Endothelial cell of umbilical vein (primary cell): ENCODE measurements around the gene CDH15. TPM values are rescaled to one million over a fixed set of nuclear protein-coding genes. Genes with fewer than 3 reads are reported as not detected.

Experiments used
- BruUV-seq: library from RNA; stranded (reverse); fragments of 400-500 nt; replicated peaks from 2 replicates; lab custom pipeline; 2021; lab: Mats Ljungman, UMichigan
- CTCF ChIA-PET: fragments of 300-600, 350-600 bp; sonication (Branson Sonifier 250); formaldehyde crosslinking; loops from one replicate; lab custom pipeline; 2021; ENCODE audit warnings: antibody characterized with exemption, inconsistent platforms; lab: Charles Lee
- POLR2A ChIA-PET: fragments of 300-600, 350-600 bp; sonication (Branson Sonifier 250); formaldehyde crosslinking; loops from one replicate; lab custom pipeline; 2021; ENCODE audit warnings: antibody characterized with exemption, inconsistent platforms; lab: Charles Lee
- DNase-seq: peaks from one replicate; pipeline ENCODE4 v3.0.0-alpha.2; 2011; ENCODE audit warnings: low read depth, low spot score
- FAIRE-seq: peaks from 2 replicates; lab custom pipeline; 2011; peaks lifted over from hg19 to GRCh38; lab: Jason Lieb, UNC
- H2AFZ ChIP-seq: 2 replicates; pipeline ENCODE4 v1.6.0; 2012; ENCODE audit warnings: low read depth, low read length, control low read depth, inconsistent platforms
- H3K27ac ChIP-seq: 2 replicates; pipeline ENCODE4 v1.5.1; 2011; ENCODE audit warnings: low read depth, mild to moderate bottlenecking, control low read depth, low read length, moderate library complexity; ENCODE audit not compliant: insufficient read depth
- H3K27me3 ChIP-seq, 2 experiments: 2 replicates each; pipeline versions ENCODE4 v1.6.0 to v1.6.1; 2011; ENCODE audit warnings: low read length in 2 of 2, mixed read lengths in 1 of 2; ENCODE audit not compliant: control insufficient read depth in 2 of 2, insufficient read depth in 2 of 2
- H3K36me3 ChIP-seq, 2 experiments: 2 replicates in 1 of 2; 3 replicates in 1 of 2; pipeline ENCODE4 v1.5.1; 2011; ENCODE audit warnings: low read length in 2 of 2, mild to moderate bottlenecking in 1 of 2, moderate library complexity in 1 of 2; ENCODE audit not compliant: control insufficient read depth in 2 of 2, insufficient read depth in 2 of 2; ENCODE audit errors: extremely low read depth in 1 of 2
- H3K4me1 ChIP-seq: 3 replicates; pipeline ENCODE4 v1.5.1; 2011; ENCODE audit warnings: mild to moderate bottlenecking, low read length; ENCODE audit not compliant: control insufficient read depth, insufficient read depth; ENCODE audit errors: extremely low read depth
- H3K4me2 ChIP-seq: 2 replicates; pipeline ENCODE4 v1.6.1; 2011; ENCODE audit warnings: low read length, control low read depth, mixed read lengths; ENCODE audit not compliant: insufficient read depth
- H3K4me3 ChIP-seq, 3 experiments: fragments of 200-600 bp in 1 of 3; sonication (generic), shearing (Covaris generic) in 1 of 3; replicated peaks in 1 of 3; 2 replicates each; pipeline ENCODE4 v1.5.1; 2011 to 2016; ENCODE audit warnings: control low read depth in 3 of 3, low read length in 3 of 3, mild to moderate bottlenecking in 2 of 3, inconsistent platforms in 1 of 3, low read depth in 1 of 3, moderate library complexity in 1 of 3; ENCODE audit not compliant: insufficient read depth in 1 of 3
- H3K79me2 ChIP-seq: 2 replicates; pipeline ENCODE4 v1.6.0; 2012; ENCODE audit warnings: low read length, inconsistent platforms; ENCODE audit not compliant: control insufficient read depth, insufficient read depth
- H3K9ac ChIP-seq: replicated peaks from 2 replicates; pipeline ENCODE3; 2011; ENCODE audit warnings: low read length, control low read depth; ENCODE audit not compliant: insufficient read depth; ENCODE audit errors: extremely low read depth
- H3K9me1 ChIP-seq: replicated peaks from 3 replicates; pipeline ENCODE4 v1.6.0; 2011; ENCODE audit warnings: mild to moderate bottlenecking, low read length; ENCODE audit not compliant: control insufficient read depth, insufficient read depth; ENCODE audit errors: extremely low read depth
- H3K9me3 ChIP-seq: replicated peaks from 2 replicates; pipeline ENCODE4 v1.5.1; 2012; ENCODE audit warnings: low read length, inconsistent platforms; ENCODE audit not compliant: control insufficient read depth, insufficient read depth
- H4K20me1 ChIP-seq: replicated peaks from 2 replicates; pipeline ENCODE3; 2011; ENCODE audit warnings: mild to moderate bottlenecking, low read length; ENCODE audit not compliant: control insufficient read depth, insufficient read depth; ENCODE audit errors: extremely low read depth
- CTCF ChIP-seq, 2 donors: IDR thresholded peaks; 1 replicate in 1 of 2; 2 replicates in 1 of 2; pipeline ENCODE4 v1.5.1; 2011; ENCODE audit warnings: low read length in 2 of 2, mild to moderate bottlenecking in 2 of 2, moderate library complexity in 2 of 2, control low read depth in 1 of 2, inconsistent platforms in 1 of 2, low read depth in 1 of 2; ENCODE audit not compliant: insufficient read depth in 1 of 2; ENCODE audit errors: extremely low read depth in 1 of 2
- EZH2 ChIP-seq: IDR thresholded peaks from 2 replicates; pipeline ENCODE4 v1.6.1; 2012; ENCODE audit warnings: borderline replicate concordance, low read depth, mild to moderate bottlenecking, moderate library complexity, low read length, inconsistent platforms; ENCODE audit not compliant: severe bottlenecking
- GATA2 ChIP-seq: IDR thresholded peaks from 2 replicates; pipeline ENCODE4 v1.7.0; 2011; ENCODE audit warnings: low read depth, mild to moderate bottlenecking, moderate library complexity, mixed read lengths, low read length; ENCODE audit not compliant: insufficient read length, insufficient read depth
- JUN ChIP-seq: IDR thresholded peaks from 2 replicates; pipeline ENCODE4 v1.6.1; 2011; ENCODE audit warnings: borderline replicate concordance, low read depth; ENCODE audit not compliant: insufficient read length, insufficient read depth
- MYC ChIP-seq: IDR thresholded peaks from one replicate; pipeline ENCODE4 v1.6.1; 2011; ENCODE audit warnings: mild to moderate bottlenecking, low read depth, low read length
- POLR2A ChIP-seq: IDR thresholded peaks from 2 replicates; pipeline ENCODE4 v1.6.1; 2012; ENCODE audit warnings: low read depth, mild to moderate bottlenecking, control low read depth, low read length
- POLR2AphosphoS5 ChIP-seq: IDR thresholded peaks from 2 replicates; pipeline ENCODE4 v1.6.1; 2012; ENCODE audit warnings: low read depth, mild to moderate bottlenecking, control low read depth, low read length, moderate library complexity; ENCODE audit not compliant: insufficient read depth
- dilution Hi-C: fragments of 300-500 bp; cut with MboI; formaldehyde crosslinking; loops from one replicate; pipeline ENCODE4 v1.15.0; 2019; ENCODE audit warnings: low sequenced_read_pairs; ENCODE audit not compliant: extremely low pct_ligation_motif_present
- intact Hi-C: fragments of 100-400 bp; cut with micrococcal nuclease; formaldehyde crosslinking; loops from one replicate; pipeline ENCODE4 v1.10.0; 2022
- polyA plus RNA-seq, 4 experiments: library from polyadenylated mRNA; depleted of rRNA in 3 of 4; stranded (reverse) in 3 of 4; unstranded in 1 of 4; fragments of >200 nt; gene quantifications; 2 replicates each; pipeline versions ENCODE4 v1.2.1 to v1.2.3, GENCODE V29; 2011 to 2012; ENCODE audit warnings: missing spikeins in 1 of 4
- total RNA-seq: library from RNA; stranded (reverse); gene quantifications from 2 replicates; pipeline ENCODE4 v1.2.3, GENCODE V29; 2021

Gene CDH15
- total and polyA plus RNA-seq, 2 donors (not counting 3 experiments of a cell fraction or from before 2014, with no cell fraction given), result 0.44 TPM; not detected in 1

- H3K36me3 ChIP-seq, result no peaks in the 10 kb centered on the region
- DNase-seq (no peak), FAIRE-seq (no peak)
- POLR2A ChIA-PET, result no interaction called here
- no peaks in the 10 kb centered on the region for H3K9me3 ChIP-seq
- BruUV-seq, result no TSS peak
- CTCF ChIA-PET, result interaction anchor here (0.6 to 1.4 kb wide), 2 partner anchors 10 to 440 kb away, joined by 3 to 4 read pairs; no protein-coding TSS in a partner anchor
- no peaks in the 10 kb centered on the region for H3K9me1 ChIP-seq
- no peak overlapping the region for H3K27ac ChIP-seq
- peaks cover 3% of the 10 kb centered on the region for H3K4me1 ChIP-seq
- H2AFZ ChIP-seq, result no peak overlapping the region
- no peaks in the 10 kb centered on the region for H4K20me1 ChIP-seq
- no peak overlapping the region for H3K4me2 ChIP-seq
- intact Hi-C loops, result no loop called here
- dilution Hi-C loops, result no loop called here
- TF ChIP-seq POLR2AphosphoS5 (no peak), MYC (no peak), GATA2 (no peak), CTCF (IDR thresholded peaks at IDR 0.05; ENCODE audit: extremely low read depth in 1 of 2, insufficient read depth in 1 of 2, low read depth in 1 of 2, low read length in 2 of 2) (no peak), JUN (no peak), POLR2A (no peak), EZH2 (no peak)
- no peak overlapping the region for H3K9ac ChIP-seq
- no peaks in the 10 kb centered on the region for H3K79me2 ChIP-seq
- no peak overlapping the region for H3K4me3 ChIP-seq
- H3K27me3 ChIP-seq, result peaks cover 0 to 3% of the 10 kb centered on the region in 2 experiments
These were observed 3.3 kb downstream of the CDH15 start for GRCh38 chr16:89174877-89175276.
